T-cell (primary cell): ENCODE results near the gene DAB2IP. TPM values are rescaled to one million over a fixed set of nuclear protein-coding genes. Genes with fewer than 3 reads are reported as not detected.

Experiments
- ATAC-seq, 4 experiments: fragments of 200-7000 bp in 3 of 4; fragments of 150-1000 bp in 1 of 4; cut with Tn5 transposase; replicated peaks in 1 of 4; 1 replicate in 3 of 4; 2 replicates in 1 of 4; pipeline ENCODE4 v1.10.0; 2021; ENCODE audit warnings: moderate library complexity in 3 of 4, mild to moderate bottlenecking in 2 of 4, moderate number of reproducible peaks in 1 of 4
- CTCF ChIA-PET, 2 donors: fragments of 300-600 bp; sonication (Branson Sonifier 250); formaldehyde crosslinking; loops; one replicate each; lab custom pipeline; 2022; ENCODE audit warnings: antibody characterized with exemption in 2 of 2; lab: Charles Lee
- POLR2A ChIA-PET, 2 donors: fragments of 300-600 bp; sonication (Branson Sonifier 250); formaldehyde crosslinking; loops; one replicate each; lab custom pipeline; 2022; ENCODE audit warnings: antibody characterized with exemption in 2 of 2; lab: Charles Lee
- DNase-seq, 35 experiments: peaks; one replicate each; pipeline versions ENCODE4 v3.0.0 to v3.0.0-alpha.2; 2013 to 2023
- H3K27ac ChIP-seq: one replicate; pipeline ENCODE4 v1.5.1; 2013; ENCODE audit warnings: low read length
- H3K27me3 ChIP-seq, 2 experiments: replicated peaks in 1 of 2; 1 replicate in 1 of 2; 2 replicates in 1 of 2; pipeline versions ENCODE4 v1.6.1 to v1.7.0; 2013; ENCODE audit warnings: low read length in 1 of 2, mixed read lengths in 1 of 2; ENCODE audit not compliant: control insufficient read depth in 2 of 2, insufficient read depth in 2 of 2; ENCODE audit errors: extremely low read depth in 1 of 2
- H3K36me3 ChIP-seq, 2 donors: 1 replicate in 1 of 2; 2 replicates in 1 of 2; pipeline versions ENCODE4 v1.6.1 to v1.7.0; 2013; ENCODE audit warnings: low read length in 1 of 2; ENCODE audit not compliant: control insufficient read depth in 2 of 2, insufficient read depth in 1 of 2; ENCODE audit errors: extremely low read depth in 1 of 2
- H3K4me1 ChIP-seq, 2 experiments: 1 replicate in 1 of 2; 2 replicates in 1 of 2; pipeline versions ENCODE4 v1.6.1 to v1.7.0; 2013; ENCODE audit warnings: low read length in 2 of 2, mixed read lengths in 1 of 2; ENCODE audit not compliant: insufficient read depth in 2 of 2, control insufficient read depth in 1 of 2; ENCODE audit errors: extremely low read depth in 1 of 2
- H3K4me3 ChIP-seq, 2 donors: 1 replicate in 1 of 2; 2 replicates in 1 of 2; pipeline versions ENCODE4 v1.5.1 to v1.7.0; 2013; ENCODE audit warnings: mild to moderate bottlenecking in 2 of 2, low read length in 1 of 2, moderate library complexity in 1 of 2; ENCODE audit not compliant: control insufficient read depth in 1 of 2; ENCODE audit errors: extremely low read depth in 1 of 2
- H3K9me3 ChIP-seq: 2 replicates; pipeline ENCODE4 v1.7.0; 2013
- H3K27ac Mint-ChIP-seq, 2 donors: one replicate each; pipeline ENCODE4 v1.8.0; 2020 to 2021; ENCODE audit warnings: mild to moderate bottlenecking in 2 of 2, mixed read lengths in 2 of 2
- H3K27me3 Mint-ChIP-seq, 2 donors: one replicate each; pipeline ENCODE4 v1.8.0; 2021 to 2022; ENCODE audit warnings: mixed read lengths in 2 of 2
- H3K36me3 Mint-ChIP-seq: one replicate; pipeline ENCODE4 v1.8.0; 2021; ENCODE audit warnings: mixed read lengths
- H3K4me1 Mint-ChIP-seq, 3 donors: one replicate each; pipeline ENCODE4 v1.8.0; 2020 to 2022; ENCODE audit warnings: mixed read lengths in 3 of 3, mild to moderate bottlenecking in 1 of 3
- H3K4me3 Mint-ChIP-seq, 3 donors: one replicate each; pipeline ENCODE4 v1.8.0; 2020 to 2022; ENCODE audit warnings: mild to moderate bottlenecking in 3 of 3, mixed read lengths in 3 of 3, moderate library complexity in 3 of 3
- H3K9me3 Mint-ChIP-seq, 3 donors: one replicate each; pipeline ENCODE4 v1.8.0; 2020 to 2022; ENCODE audit warnings: mixed read lengths in 3 of 3
- WGBS: methylation state at CpG from one replicate; pipeline ENCODE4 v1.1.5; 2013; ENCODE audit warnings: missing lambda C conversion rate; ENCODE audit not compliant: insufficient coverage; 5-methylcytosine and 5-hydroxymethylcytosine counted together
- total RNA-seq, 35 experiments: library from RNA in 6 of 35; stranded (reverse) in 6 of 35; fragments of 120-200 nt in 1 of 35; gene quantifications; one replicate each; pipeline versions ENCODE4 v1.2.1 to v1.2.4 and lab custom pipeline; 2013 to 2026

Gene DAB2IP
- total RNA-seq, 5 donors from 2014 or later (not counting 1 experiment from before 2014, with no cell fraction given) = 0.22 to 0.53 (median 0.34) TPM; not detected in 1

DNA sequence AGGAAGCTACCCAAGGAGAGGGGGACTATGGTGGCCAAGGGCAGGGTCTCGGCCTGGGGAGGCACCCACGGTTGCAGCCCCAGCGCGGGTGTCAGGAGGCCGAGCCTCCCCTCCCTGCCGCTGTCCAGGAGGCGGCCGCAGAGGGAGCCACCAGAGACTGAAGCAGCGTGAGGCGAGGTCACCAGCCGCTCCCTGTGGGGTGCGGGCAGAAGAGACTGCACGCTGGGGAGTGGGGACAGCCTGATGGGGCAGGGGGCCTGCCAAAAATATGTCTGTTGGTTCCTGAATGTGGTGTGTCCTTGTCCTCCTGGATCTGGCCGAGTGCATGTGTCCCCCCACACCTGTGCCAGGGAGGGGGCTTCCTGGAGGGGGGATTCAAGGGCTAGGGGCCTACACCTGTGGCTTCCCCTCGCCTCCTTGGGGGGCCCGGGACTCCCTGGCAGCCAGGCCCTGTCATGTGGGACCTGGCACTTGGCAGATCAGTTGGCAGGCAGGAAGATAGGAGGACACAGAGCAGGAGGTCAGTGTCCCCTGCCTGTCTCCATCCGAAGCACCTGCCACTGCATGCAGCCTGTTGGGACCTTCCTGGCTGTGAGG lies 131.2 kb downstream of the DAB2IP start:
- DNase-seq = peak in 1 of 35 experiments; percentile 5
- Mint-ChIP-seq H3K27ac (no peak overlapping the region), H3K27me3 (peaks cover 0 to 20% of the 10 kb centered on the region in 2 donors), H3K4me3 (no peak overlapping the region), H3K9me3 (peaks cover 0 to 10% (median 4%) of the 10 kb centered on the region in 3 donors), H3K4me1 (peaks cover 7 to 17% (median 11%) of the 10 kb centered on the region in 3 donors), H3K36me3 (no peaks in the 10 kb centered on the region)
- Histone ChIP-seq H3K36me3 (no peaks in the 10 kb centered on the region), H3K9me3 (no peaks in the 10 kb centered on the region), H3K27me3 (peaks cover 0 to 15% of the 10 kb centered on the region in 2 experiments), H3K4me1 (peaks cover 19 to 24% of the 10 kb centered on the region in 2 experiments), H3K4me3 (no peak overlapping the region), H3K27ac (no peak overlapping the region)
- 98% methylated on average over 9 of the region's 17 CpGs for WGBS
- ChIA-PET POLR2A (no interaction called here), CTCF (no interaction called here)
- no peak for ATAC-seq

DNA sequence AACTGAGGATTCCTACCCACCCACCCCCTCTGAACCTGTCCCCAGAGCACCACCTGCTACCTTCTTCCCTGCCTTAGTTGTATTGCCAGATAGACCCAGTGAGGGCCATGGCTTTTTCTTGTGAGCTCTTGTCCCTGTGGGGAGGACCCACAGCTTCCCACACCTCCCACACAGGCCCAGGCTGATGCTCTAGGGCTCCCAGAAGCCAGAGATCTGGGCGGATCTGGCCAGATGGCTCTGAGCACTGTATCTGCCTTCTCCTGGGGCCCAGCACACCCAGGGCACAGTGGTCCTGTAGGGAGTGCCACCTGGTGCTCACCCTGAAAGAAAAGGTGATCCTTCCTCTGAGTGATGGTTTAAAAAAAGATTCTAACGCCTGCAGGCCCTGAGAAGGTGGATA lies 131.7 kb downstream of the DAB2IP start:
- POLR2A ChIA-PET = no interaction called here
- Mint-ChIP-seq H3K4me3 (peak overlapping the region in 1 of 3 donors; percentile 62), H3K9me3 (peaks cover 0 to 10% (median 4%) of the 10 kb centered on the region in 3 donors), H3K36me3 (no peaks in the 10 kb centered on the region), H3K27me3 (peaks cover 0 to 20% of the 10 kb centered on the region in 2 donors), H3K4me1 (peaks cover 7 to 17% (median 11%) of the 10 kb centered on the region in 3 donors), H3K27ac (peak overlapping the region in 1 of 2 donors; percentile 23)
- Histone ChIP-seq H3K36me3 (no peaks in the 10 kb centered on the region), H3K27ac (no peak overlapping the region), H3K9me3 (no peaks in the 10 kb centered on the region), H3K4me1 (peaks cover 19 to 24% of the 10 kb centered on the region in 2 experiments), H3K4me3 (no peak overlapping the region), H3K27me3 (peaks cover 0 to 15% of the 10 kb centered on the region in 2 experiments)
- CTCF ChIA-PET = no interaction called here
- peak in 1 of 35 experiments; percentile 3 for DNase-seq
- ATAC-seq = no peak
- WGBS = no CpG with 5 or more reads among the region's 2 CpGs

DNA sequence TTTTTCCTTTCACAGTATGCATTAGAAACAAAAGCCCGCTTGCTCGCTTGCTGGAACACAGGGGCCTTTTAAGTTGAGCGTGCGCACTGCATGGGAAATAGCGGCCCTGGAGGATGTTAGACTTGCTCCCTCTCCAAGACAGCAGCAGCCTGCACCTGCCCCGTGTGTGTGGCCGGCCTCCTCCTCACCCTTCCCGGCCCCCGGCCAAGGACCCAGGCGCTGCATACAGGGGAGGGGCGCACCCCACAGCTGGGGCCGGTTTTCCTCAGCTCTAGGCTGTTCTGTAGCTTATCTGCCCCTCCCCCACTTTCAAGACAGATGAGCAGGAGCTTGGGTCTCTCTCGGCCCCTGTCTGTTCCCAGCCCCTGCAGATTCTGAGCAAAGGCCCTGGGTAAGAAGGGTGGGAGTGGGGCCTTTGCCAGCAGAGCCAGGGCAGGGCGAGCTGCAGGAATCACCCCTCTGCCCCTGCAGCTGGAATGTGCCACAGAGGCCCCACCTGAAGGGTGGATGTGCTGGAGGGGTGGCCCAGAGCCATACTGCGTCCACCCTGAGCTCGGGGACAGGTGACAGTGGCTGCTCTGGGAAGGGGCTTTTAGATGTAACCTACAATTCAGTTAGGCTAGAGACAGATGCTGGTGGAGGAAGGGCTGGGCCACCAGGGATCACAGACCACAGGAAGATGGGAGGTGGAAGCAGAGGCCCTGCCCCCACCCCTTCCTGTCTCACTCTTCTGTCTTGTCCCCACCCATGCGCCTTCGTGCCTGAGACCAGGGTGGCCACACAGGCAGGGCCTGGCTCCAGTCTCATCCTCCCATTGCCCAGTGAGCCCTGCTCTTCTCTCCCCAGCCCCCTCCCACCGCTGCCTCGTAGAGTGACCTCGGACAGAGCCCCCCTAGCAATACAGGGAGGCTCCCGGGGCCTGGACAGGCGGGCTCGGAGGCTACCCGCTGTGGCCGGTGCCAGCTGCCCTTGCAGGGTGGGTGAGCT lies 132.4 kb downstream of the DAB2IP start:
- Histone ChIP-seq H3K4me3 (peak overlapping the region in 1 of 2 donors; percentile 25), H3K4me1 (peaks cover 19 to 24% of the 10 kb centered on the region in 2 experiments), H3K27me3 (peaks cover 0 to 19% of the 10 kb centered on the region in 2 experiments), H3K27ac (no peak overlapping the region), H3K9me3 (no peaks in the 10 kb centered on the region), H3K36me3 (no peaks in the 10 kb centered on the region)
- ChIA-PET POLR2A (no interaction called here), CTCF (no interaction called here)
- 51% methylated on average over 12 of the region's 26 CpGs for WGBS
- peaks cover 7 to 17% (median 11%) of the 10 kb centered on the region in 3 donors for H3K4me1 Mint-ChIP-seq
- H3K27ac Mint-ChIP-seq = no peak overlapping the region
- H3K27me3 Mint-ChIP-seq = peaks cover under 1 to 20% of the 10 kb centered on the region in 2 donors
- H3K4me3 Mint-ChIP-seq = peak overlapping the region in 1 of 3 donors; percentile 62
- no peaks in the 10 kb centered on the region for H3K36me3 Mint-ChIP-seq
- peak in 3 of 4 experiments; percentile 34 to 55 (median 52) for ATAC-seq
- DNase-seq = peak in 2 of 35 experiments; percentile 11 to 13
- peaks cover 0 to 5% (median 3%) of the 10 kb centered on the region in 3 donors for H3K9me3 Mint-ChIP-seq

DNA sequence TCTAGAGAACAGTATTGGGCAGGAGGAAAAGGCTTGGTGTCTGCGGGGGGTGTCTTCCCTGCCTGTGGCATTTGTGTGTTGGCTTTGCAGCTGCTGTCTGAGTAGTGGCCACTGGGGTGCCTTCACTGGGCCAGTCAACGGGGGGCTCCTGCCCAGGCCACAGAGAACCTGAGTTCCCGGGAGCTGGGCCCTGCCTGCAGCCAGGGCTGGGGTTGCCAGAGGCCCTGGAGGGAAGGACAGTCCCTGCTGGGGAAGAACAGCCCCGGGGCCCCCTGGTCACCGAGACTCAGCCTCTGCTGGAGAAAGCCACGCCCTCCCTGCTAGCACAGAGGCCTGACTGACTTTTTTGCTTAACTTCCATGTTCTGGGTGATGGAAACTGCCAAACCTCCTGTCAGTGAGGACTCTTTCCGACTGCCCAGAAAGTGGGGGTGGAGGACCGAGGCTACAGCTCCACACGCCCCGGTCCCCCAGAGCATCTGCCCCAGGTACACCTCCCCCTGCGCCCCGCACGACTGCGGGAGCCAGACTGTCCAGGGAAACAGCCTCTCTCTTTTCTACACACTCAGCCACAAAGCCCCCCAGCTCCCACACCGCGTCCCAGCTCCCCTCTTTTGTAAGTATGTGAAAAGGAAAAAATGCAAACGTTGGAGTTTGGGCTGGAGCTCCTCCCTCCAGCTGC lies 133.4 kb downstream of the DAB2IP start:
- no peaks in the 10 kb centered on the region for H3K36me3 Mint-ChIP-seq
- no peak for ATAC-seq
- H3K9me3 Mint-ChIP-seq = no peaks in the 10 kb centered on the region
- H3K4me3 Mint-ChIP-seq = peak overlapping the region in 1 of 3 donors; percentile 62
- no peak overlapping the region for H3K27ac Mint-ChIP-seq
- Histone ChIP-seq H3K4me1 (peaks cover 19 to 24% of the 10 kb centered on the region in 2 experiments), H3K36me3 (no peaks in the 10 kb centered on the region), H3K27me3 (peaks cover 0 to 20% of the 10 kb centered on the region in 2 experiments), H3K27ac (no peak overlapping the region), H3K9me3 (no peaks in the 10 kb centered on the region), H3K4me3 (no peak overlapping the region)
- peak in 1 of 35 experiments; percentile 6 for DNase-seq
- H3K27me3 Mint-ChIP-seq = peaks cover 5 to 25% of the 10 kb centered on the region in 2 donors
- 60% methylated on average over 5 of the region's 17 CpGs for WGBS
- ChIA-PET CTCF (no interaction called here), POLR2A (no interaction called here)
- H3K4me1 Mint-ChIP-seq = peaks cover 7 to 17% (median 11%) of the 10 kb centered on the region in 3 donors

GRCh38 chr9:121785673-121786542 lies 134.5 kb downstream of the DAB2IP start:
- CTCF ChIA-PET = no interaction called here
- H3K27me3 Mint-ChIP-seq = peaks cover 5 to 21% of the 10 kb centered on the region in 2 donors
- H3K27ac Mint-ChIP-seq = no peak overlapping the region
- no peak for ATAC-seq
- Histone ChIP-seq H3K27ac (no peak overlapping the region), H3K9me3 (no peaks in the 10 kb centered on the region), H3K27me3 (peaks cover 0 to 18% of the 10 kb centered on the region in 2 experiments), H3K4me3 (no peak overlapping the region), H3K4me1 (peaks cover 19 to 24% of the 10 kb centered on the region in 2 experiments), H3K36me3 (no peaks in the 10 kb centered on the region)
- H3K36me3 Mint-ChIP-seq = no peaks in the 10 kb centered on the region
- H3K4me1 Mint-ChIP-seq = peaks cover 7 to 17% (median 11%) of the 10 kb centered on the region in 3 donors
- H3K4me3 Mint-ChIP-seq = peak overlapping the region in 1 of 3 donors; percentile 37
- no peaks in the 10 kb centered on the region for H3K9me3 Mint-ChIP-seq
- no peak for DNase-seq
- POLR2A ChIA-PET = no interaction called here
- WGBS = 82% methylated on average over 11 of the region's 11 CpGs
